Sciatic nerve (tissue), 2 donors: Measurements from ENCODE around the gene OTOP3. TPM values are rescaled to one million over a fixed set of nuclear protein-coding genes. Genes with fewer than 3 reads are reported as not detected.

Experiments
- ATAC-seq: fragments of 200-7000 bp; cut with Tn5 transposase; one replicate; pipeline ENCODE4 v1.9.1; 2020; ENCODE audit warnings: mild to moderate bottlenecking, moderate library complexity
- DNase-seq: peaks from one replicate; pipeline ENCODE4 v3.0.0-alpha.2; 2020; ENCODE audit warnings: low spot score
- intact Hi-C: fragments of 100-400 bp; cut with DNase I; formaldehyde crosslinking; loops from one replicate; pipeline ENCODE4 v1.14.2; 2022
- total RNA-seq: library from RNA; stranded (reverse); fragmentation: NEBNext Ultra II Directional; extraction: Animal tissue kit (Norgen Biotek cat#: 25700); gene quantifications from one replicate; pipeline ENCODE4 v1.2.1, GENCODE V29; 2021
- donor health status: DM: no; HTN: no; CAD: no.
- donor health status: DM: no; HTN: no; CAD: no.

OTOP3 gene
- total RNA-seq, 1 donor from 2014 or later, result not detected

DNA sequence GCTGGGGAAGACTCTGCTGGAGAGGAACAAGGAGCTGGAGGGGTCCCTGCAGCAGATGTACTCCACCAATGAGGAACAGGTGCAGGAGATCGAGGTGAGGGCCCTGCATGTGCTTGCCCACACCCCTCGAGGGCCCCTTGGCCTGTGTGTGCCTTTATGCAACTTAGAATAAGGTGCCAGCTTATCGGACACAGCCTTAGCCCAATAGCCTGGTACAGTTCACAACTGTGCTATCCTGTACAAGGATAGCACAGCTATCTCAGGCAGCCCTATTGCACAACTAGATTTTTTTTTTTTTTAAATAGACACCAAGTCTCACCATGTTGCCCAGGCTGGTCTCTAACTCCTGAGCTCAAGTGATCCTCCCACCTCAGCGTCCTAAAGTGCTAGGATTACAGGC lies 63.8 kb downstream of the OTOP3 start:
- DNase-seq, result no peak
- intact Hi-C loops, result no loop called here
- ATAC-seq, result no peak

Other genes starting within 250 kb of the OTOP3 start
- gene CD300LF, start 223.0 kb upstream of the OTOP3 start, total RNA-seq, result 2.5 TPM
- 3.6 TPM for gene RAB37, start 198.6 kb upstream of the OTOP3 start, total RNA-seq
- 39.0 TPM for gene NHERF1, start 187.3 kb upstream of the OTOP3 start, total RNA-seq
- 50.3 TPM for gene NAT9, start 159.6 kb upstream of the OTOP3 start, total RNA-seq
- gene GRIN2C, start 76.0 kb upstream of the OTOP3 start, total RNA-seq, result 0.98 TPM
- 6.3 TPM for gene FDXR, start 62.9 kb upstream of the OTOP3 start, total RNA-seq
- not detected for gene FADS6, start 42.3 kb upstream of the OTOP3 start, total RNA-seq
- not detected for gene USH1G, start 12.6 kb upstream of the OTOP3 start, total RNA-seq
- gene OTOP2, start 11.6 kb upstream of the OTOP3 start, total RNA-seq, result not detected
- gene HID1, start 36.9 kb downstream of the OTOP3 start, total RNA-seq, result 16.1 TPM
- 11.5 TPM for gene CDR2L, start 51.7 kb downstream of the OTOP3 start, total RNA-seq
- 20.1 TPM for gene MRPL58, start 76.8 kb downstream of the OTOP3 start, total RNA-seq
- 147 TPM for gene ATP5PD, start 111.1 kb downstream of the OTOP3 start, total RNA-seq
- 37.5 TPM for gene KCTD2, start 111.3 kb downstream of the OTOP3 start, total RNA-seq
- gene SLC16A5, start 152.1 kb downstream of the OTOP3 start, total RNA-seq, result 10.5 TPM
- gene ARMC7, start 174.1 kb downstream of the OTOP3 start, total RNA-seq, result 11.7 TPM
- 38.7 TPM for gene NT5C, start 195.8 kb downstream of the OTOP3 start, total RNA-seq
- 20.3 TPM for gene JPT1, start 218.6 kb downstream of the OTOP3 start, total RNA-seq
- gene SUMO2, start 247.1 kb downstream of the OTOP3 start, total RNA-seq, result 296 TPM